CD4-positive, alpha-beta T cell treated with Interleukin-21 for 1 hour (primary cell): ENCODE data around the gene TBCE.
"Not testable (repeated sequence)": the region's sequence is repeated elsewhere in the genome, so short reads cannot be mapped to it uniquely, and the experiment has no call there.

Source experiments
- DNase-seq: peaks from one replicate; pipeline ENCODE4 v3.0.0-alpha.2; 2020

The TBCE gene

GRCh38 chr1:235351898-235352297, 15.3 kb upstream of the TBCE start:
- no peak for DNase-seq

- no peak for DNase-seq
These were observed 9.5 kb upstream of the TBCE start for GRCh38 chr1:235357485-235358373.

GRCh38 chr1:235358899-235359298, 8.3 kb upstream of the TBCE start:
- DNase-seq: no peak

- DNase-seq: not testable (repeated sequence)
These were observed 3.0 kb upstream of the TBCE start for GRCh38 chr1:235364189-235364588.

- DNase-seq: peak; percentile 7
These were observed 941 bp upstream of the TBCE start for GRCh38 chr1:235366286-235366685.

- no peak for DNase-seq
These were observed 1.2 kb downstream of the TBCE start for GRCh38 chr1:235368428-235368827.

GRCh38 chr1:235369802-235370201, 2.6 kb downstream of the TBCE start:
- no peak for DNase-seq

- DNase-seq: no peak
These were observed 8.8 kb downstream of the TBCE start for GRCh38 chr1:235375919-235376605.

GRCh38 chr1:235378134-235378735, 11.0 kb downstream of the TBCE start:
- not testable (repeated sequence) for DNase-seq

GRCh38 chr1:235381955-235382739, 14.9 kb downstream of the TBCE start:
- not testable (repeated sequence) for DNase-seq

- DNase-seq: not testable (repeated sequence)
These were observed 18.4 kb downstream of the TBCE start for GRCh38 chr1:235385633-235386032.

- no peak for DNase-seq
These were observed 24.6 kb downstream of the TBCE start for GRCh38 chr1:235391874-235392273.

- no peak for DNase-seq
These were observed 30.5 kb downstream of the TBCE start for GRCh38 chr1:235397733-235398132.

GRCh38 chr1:235399661-235400060, 32.4 kb downstream of the TBCE start:
- DNase-seq: no peak

GRCh38 chr1:235401251-235401650, 34.0 kb downstream of the TBCE start:
- no peak for DNase-seq

GRCh38 chr1:235402457-235403200, 35.4 kb downstream of the TBCE start:
- no peak for DNase-seq

- DNase-seq: no peak
These were observed 36.4 kb downstream of the TBCE start for GRCh38 chr1:235403593-235403992.

- no peak for DNase-seq
These were observed 37.0 kb downstream of the TBCE start for GRCh38 chr1:235404190-235404589.

- no peak for DNase-seq
These were observed 40.2 kb downstream of the TBCE start for GRCh38 chr1:235407419-235407818.

GRCh38 chr1:235408503-235408960, 41.3 kb downstream of the TBCE start:
- no peak for DNase-seq

GRCh38 chr1:235409042-235409820, 42.0 kb downstream of the TBCE start:
- DNase-seq: no peak
